GM19239 (cell line): Measurements from ENCODE around the gene ING5.

Experiments
- DNase-seq: peaks from one replicate; pipeline ENCODE4 v3.0.0; 2011; ENCODE audit warnings: low spot score; ENCODE audit not compliant: insufficient read length
- FAIRE-seq: peaks from 2 replicates; lab custom pipeline; 2011; peaks lifted over from hg19 to GRCh38; lab: Jason Lieb, UNC

The ING5 gene

GRCh38 chr2:241772063-241772499 is 70.2 kb downstream of the ING5 start:
- FAIRE-seq (no peak), DNase-seq (peak; percentile 1)

DNA sequence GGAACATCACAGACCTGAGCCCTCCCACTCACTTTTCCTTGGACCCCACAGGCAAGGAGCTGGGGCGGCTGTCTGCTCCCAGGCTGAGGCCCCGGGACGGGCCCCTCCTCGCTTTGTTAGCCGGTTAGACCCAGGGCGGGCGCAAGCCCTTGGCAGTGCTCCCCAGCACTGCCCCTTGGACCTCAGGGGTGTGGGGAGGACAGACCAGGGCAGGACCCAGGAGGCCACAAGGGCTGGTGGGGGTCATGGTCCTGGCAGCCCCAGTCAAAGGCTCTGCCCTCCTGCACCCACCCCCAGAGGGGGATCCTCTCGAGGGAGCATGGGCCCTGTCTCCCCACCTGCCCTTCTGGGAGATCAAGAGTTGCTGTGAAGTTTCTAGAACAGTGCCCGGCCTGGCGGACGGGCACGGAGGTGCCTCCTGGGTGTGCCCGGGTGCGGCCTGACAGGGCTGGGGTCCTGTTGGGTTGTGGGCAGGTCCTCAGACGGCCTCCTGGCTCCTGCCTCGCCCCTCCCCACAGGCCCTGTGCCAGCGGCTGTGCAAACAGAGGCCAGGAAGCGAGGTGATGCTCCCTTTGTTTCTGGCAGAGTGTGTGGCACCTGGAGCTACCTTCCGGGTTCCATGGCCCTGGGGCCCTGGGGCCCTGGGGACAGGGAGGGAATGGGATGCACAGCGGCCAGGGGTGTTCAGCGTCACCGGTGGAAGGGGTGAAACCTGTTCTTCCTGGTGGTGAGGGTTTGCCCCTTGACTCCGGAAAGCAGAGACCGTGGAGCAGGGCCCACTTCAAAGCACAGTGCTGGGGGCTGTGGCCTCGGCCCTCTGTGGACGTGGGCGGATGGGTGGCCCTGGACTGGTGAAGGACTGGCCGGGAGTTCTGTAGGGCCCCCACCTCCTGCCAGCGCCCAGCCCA is 71.9 kb downstream of the ING5 start:
- DNase-seq (peak; percentile 4), FAIRE-seq (no peak)

DNA sequence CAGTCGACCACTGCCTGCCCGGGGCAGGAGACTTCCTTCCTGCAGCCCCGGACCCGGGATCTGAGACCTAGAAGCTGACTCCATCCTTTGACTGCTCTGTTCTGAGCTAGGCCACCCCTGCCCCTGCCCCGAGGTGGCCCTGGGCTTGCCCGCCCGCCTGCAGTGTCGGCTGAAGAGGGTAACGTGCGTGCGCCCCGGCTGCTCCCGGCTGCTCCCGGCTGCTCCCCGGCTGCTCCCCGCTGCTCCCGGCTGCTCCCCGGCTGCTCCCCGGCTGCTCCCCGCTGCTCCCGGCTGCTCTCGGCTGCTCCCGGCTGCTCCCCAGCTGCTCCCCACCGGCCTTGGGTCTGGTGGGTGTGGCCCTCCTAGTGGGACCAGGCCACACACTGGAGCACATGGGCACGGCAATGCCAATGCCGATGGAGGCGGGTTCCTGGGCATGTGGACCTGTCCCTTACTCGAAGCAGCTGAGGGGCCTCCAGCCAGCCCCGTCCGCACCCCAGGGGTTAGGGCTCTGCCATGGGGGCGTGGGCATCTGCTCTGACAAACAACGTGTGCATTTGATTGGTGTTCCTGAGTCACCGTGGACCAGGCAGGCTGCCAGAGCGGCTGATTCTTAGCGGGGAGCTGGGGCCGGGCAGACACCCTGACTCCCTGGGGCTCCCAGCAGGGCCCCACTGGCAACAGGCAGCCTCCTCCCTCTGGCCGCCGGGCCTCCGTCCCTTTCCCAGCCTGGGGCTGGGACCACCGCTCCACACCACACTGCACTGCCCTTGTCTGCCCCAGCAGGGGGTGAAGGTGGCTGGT is 72.8 kb downstream of the ING5 start:
- peak; percentile 3 for DNase-seq
- FAIRE-seq: no peak

- DNase-seq: peak; percentile 2
- no peak for FAIRE-seq
These were observed 73.7 kb downstream of the ING5 start for GRCh38 chr2:241775223-241776177.

DNA sequence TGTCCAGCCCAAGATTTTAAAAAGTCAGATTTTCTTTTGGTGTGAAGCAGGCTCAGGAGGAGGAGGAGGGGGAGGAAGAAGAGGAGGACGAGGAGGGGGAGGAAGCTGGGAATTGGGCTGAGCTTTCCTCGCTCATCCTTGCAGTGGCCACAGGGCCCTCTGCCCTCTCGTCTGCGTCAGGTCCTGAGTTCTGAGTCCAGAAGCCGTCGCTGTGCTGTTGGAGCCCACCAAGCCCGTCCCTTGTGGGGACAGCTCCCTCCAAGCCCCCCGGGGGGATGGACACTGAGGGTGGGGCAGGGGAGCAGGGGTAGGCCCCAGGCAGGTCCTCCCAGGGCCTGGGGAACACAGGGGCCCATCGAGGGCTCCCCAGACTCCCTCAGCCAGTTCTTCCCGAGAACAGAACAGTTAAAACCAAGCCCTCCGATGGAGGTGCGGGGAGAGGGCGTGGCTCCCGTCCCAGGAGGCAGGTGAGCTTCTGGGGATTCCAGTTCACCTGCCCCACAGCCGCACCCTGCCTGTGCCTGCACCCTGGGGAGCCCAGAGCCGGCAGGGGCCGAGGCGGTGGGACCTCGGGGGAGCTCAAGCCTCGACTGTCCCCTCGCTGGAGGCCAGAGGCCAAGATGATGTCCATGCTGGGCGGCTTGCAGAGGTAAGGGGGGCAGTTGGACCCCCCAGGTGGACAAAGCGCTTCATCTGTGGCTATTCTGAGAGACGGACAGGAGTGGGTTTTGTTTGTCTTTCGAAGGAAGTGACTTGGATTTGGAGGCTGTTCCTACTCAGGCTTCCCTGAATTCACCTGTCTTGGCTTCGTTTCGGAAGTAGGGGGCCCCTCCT is 74.7 kb downstream of the ING5 start, which contains the start of gene GAL3ST2:
Gene GAL3ST2, plus strand, starts transcription at position 487 of the 834 bp plus-strand sequence. Its CDS starts 134 bp downstream, at position 621.
- no peak for FAIRE-seq

DNA sequence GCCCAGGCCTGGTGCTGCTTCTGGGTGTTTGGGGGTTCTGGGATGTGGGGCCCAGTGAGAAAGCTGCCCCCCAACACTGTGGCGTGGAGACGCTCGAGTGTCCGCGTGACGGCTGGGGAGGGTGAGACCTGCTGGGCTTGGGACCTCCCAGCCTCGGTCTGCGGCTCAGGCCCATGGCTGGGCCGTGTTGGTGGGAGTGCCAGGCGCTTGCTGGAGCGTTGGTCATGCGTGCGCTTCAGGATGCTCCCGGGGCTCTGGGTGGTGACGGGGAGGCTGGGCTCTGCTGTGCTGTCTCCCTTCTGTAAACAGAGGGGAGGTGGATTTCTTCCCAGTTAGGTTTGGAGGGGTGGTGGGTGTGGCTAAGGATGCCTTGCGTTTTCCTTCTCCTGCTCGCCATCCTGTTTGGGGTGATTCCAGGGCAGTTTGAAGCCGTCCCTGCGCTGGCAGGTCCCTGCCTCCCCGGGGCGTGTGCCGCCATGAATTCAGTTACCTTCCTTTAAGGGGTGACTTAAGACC is 75.4 kb downstream of the ING5 start:
- DNase-seq (peak; percentile 7), FAIRE-seq (no peak)

More for the DNA sequence above, 74.7 kb downstream of the ING5 start, which contains the start of gene GAL3ST2:
- DNase-seq: peak; percentile 5

DNA sequence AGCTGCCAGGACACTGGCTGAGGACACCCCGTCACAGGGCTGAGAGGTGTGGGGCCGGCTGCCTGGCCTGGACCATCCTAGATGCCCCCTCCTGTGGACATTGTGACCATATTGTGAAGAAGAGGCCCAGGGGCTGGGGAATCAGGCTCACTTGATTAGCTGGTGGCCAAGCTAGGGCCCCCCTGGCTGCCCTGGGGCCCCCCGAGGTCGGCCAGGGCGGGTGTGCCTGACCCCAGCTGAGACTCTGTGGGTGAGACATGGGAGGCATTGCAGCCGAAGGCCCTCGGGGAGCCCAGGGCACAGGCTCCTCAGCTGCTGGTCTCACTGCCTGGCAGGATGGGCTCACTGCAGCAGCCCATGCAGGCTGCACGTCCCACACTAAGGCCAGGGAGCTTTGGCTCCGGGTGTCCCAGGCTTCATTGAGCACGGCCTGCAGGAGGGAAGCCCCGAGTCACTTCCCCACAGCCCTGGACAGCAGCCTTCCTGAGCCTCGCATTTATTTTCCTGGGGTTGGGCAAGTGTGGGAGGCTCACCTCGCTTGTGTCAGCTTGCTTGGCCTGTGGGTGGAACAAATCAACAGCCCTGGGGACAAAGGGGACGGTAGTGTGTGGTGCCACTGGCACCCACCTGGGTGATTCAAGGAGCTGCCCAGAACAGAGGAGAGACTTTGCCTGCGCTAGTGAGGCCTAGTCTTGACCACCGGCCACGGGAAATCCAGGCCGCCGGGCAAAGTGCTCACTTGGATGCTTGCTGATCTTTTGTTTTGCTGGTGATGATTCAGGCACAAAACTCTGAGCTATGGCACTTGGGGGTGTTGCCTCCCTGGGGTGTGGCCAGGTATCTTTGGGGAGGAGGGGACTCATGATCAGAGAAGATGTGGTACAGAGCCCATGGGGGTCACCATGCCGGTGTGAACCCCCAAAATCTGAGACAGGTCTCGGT is 76.1 kb downstream of the ING5 start:
- FAIRE-seq (no peak), DNase-seq (peak; percentile 4)
